Measurements from ENCODE around the gene UBAC1. TPM values are rescaled to one million over a fixed set of nuclear protein-coding genes. Genes with fewer than 3 reads are reported as not detected.
"Not testable (repeated sequence)": the region's sequence is repeated elsewhere in the genome, so short reads cannot be mapped to it uniquely, and the experiment has no call there.

Gene UBAC1
- total RNA-seq, 1 donor from 2014 or later = 32.8 TPM

DNA sequence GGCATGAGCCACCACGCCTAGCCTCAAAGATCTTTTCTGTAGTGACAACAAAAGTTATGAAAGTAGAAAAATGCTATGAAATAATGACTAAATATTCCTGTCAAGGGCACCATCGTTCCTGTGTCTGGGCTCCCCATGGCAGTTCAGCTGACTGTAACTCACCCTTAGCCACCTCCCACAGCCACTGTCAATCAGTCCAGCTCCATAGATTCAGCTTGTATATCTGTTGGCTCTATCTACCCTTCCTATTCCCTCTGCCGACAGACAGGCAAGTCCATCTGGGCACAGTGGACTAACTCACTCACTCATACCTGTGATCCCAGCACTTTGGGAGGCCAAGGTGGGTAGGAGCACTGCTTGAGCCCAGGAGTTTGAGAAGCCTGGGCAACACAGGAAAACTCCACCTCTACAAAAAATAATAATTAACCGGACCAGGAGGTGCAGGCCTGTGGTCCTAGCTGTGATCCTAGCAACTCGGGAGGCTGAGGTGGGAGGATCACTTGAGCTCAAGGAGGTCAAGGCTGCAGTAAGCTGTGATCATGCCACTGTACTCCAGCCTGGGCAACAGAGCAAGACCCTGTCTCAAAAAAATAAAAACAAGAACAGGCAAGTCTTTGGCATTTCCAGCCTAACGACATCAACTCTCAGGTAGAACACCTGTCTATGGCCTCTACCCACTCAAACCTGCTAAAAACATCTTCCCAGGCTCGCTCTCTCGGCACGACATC is 60.0 kb downstream of the UBAC1 start:
- no peak for DNase-seq

DNA sequence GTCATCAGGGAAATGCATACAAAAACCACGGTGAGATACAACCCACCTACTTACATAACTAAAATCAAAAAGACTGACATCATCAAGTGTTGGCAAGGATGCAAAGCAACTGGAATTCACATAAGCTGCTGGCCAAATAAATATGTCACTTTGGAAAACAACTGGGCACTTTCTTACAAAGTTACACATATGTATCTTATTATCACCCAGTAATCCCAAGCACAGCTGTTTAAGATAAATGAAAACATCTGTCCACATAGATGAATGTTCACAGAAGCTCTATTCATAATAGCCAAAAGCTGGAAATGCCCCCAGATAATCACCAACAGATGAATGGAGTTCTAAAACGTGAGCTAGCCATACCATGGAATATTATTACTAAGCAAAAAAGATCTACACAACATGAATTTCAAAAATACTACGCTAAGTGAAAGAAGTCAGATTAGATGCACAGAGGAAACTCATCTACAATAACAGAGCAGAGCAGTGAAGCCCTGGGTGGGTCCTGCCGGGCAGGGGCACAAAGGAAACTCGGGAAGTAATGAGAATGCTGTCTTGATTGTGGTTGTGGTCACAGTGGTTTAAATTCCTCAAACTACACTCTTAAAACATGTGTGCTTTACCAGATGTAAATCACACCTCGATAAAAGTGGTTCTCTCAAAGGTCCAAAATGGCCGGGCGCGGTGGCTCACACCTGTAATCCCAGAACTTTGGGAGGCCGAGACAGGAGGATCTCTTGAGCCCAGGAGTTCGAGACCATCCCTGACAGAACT is 62.4 kb downstream of the UBAC1 start:
- no peak for DNase-seq

DNA sequence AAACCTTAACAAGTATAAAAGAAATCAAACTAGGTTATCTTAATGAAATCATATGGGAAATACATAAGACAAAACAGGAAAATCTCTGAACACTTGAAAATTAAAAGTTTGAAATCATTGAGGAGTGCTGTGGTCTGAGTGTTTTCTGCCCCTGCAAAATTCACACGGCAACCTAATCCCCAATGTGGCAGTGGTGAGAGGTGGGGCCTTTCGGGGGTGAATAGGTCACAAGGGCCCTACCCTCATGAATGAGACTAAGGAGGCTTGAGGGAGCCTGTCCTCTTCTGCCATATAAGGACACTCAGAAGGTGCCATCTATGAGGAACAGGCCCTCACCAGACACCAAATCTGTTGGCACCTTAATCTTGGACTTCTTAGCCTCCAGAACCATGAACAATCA is 64.5 kb downstream of the UBAC1 start:
- DNase-seq = no peak

DNA sequence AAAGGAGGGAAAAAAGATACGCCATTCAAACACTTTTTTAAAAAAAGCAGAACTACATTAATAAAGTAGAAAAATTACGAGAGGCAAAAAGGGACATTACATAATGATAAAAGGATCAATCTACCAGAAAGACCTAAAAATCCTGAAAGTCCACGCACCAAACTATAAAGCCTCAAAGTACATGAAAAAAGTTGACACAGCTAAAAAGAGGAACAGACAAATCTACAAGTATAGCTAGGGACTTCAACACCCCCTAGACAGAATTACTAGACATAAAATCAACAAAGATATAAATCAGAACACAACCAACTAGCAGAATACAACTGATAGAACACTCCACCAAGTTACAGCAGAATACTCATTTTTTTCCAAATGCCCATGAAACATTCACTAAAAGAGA is 65.0 kb downstream of the UBAC1 start:
- no peak for DNase-seq

DNA sequence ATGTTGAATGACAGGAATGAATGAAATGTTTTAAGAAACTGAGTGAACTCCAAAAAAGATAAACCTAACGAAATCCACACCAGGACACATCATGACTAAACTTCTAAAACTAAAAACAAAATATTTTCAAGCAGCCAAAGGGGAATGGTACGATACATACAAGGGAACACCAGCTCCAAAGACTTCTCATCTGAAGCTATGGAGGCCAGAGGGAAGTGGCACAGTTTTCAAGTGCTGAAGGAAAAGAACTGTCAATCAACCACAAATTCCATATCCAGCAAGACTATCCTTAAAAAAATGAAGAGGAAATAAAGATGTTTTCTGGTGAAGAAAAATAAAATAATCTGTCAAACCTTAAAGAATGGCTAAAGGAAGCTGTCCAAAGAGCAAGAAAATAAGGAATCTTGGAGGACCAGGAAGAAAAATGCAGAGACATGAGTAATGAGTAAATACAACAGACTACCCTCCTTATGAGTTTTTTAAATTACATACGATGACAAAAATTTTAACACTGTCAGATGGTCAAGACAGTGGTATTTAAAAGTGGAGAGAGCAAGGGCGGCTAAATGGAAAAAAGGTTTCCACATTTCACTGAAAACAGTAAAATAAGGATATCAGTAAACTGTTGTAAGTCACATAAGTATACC is 65.8 kb downstream of the UBAC1 start:
- no peak for DNase-seq

DNA sequence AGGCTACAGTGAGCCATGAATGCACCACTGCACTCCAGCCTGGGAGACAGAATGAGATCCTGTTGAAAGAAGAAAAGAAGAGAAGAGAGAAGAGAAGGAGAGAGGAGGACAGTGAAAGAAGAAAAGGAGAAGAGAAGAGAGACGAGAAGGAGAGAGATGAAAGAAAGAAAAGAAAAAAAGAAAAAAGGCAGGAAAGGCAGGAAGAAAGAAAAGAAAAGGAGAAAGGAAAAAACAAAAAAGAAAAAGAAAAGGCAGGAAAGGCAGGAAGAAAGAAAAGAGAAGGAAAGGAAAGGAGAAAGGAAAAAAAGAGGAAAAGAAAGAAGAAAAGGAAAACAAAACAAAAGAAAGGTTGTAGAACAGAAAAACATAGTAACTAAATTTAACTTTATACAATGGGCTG is 68.1 kb downstream of the UBAC1 start:
- no peak for DNase-seq

DNA sequence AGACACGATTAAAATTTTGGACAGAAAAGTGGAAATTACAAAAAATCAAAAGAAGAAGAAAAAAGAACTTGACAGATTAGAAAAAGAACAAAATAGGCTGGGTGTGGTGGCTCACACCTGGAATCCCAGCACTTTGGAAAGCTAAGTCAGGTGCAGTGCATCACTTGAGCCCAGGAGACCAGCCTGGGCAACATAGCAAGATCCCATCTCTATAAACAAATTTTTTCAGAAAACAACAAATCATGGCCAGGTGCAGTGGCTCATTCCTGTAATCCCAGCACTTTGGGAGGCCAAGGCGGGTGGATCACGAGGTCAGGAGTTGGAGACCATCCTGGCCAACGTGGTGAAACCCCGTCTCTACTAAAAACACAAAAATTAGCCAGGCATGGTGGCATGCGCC is 68.8 kb downstream of the UBAC1 start:
- DNase-seq = not testable (repeated sequence)

DNA sequence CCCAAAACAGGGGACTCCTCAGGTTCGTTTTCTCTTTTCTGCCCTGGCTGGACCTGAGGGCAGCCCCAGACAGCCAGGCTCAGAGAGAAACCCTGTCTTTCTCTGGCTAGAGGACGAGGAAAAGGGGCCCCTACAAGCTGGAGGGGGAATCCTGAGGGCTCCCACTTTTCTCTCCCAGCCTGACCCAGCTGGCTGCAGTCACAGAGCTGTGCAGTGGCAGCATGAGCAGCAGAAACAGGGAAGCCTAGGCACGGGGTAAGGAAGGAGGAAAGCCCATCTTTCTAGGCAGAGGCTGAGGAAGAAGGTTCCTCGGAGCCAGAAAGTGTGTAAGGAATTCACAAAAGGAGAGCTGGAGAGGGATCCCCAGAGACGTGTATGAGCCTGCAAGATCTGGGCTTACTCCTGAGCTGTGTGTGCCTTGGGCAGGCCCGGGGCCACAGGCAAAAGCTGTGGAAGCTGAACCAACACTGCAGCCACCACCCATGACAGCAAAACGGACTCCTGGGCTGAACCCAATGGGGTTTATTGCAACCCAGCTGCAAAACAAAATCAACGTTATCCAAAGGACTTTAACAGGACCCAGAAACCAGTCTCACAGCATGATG is 70.0 kb downstream of the UBAC1 start:
- no peak for DNase-seq

DNA sequence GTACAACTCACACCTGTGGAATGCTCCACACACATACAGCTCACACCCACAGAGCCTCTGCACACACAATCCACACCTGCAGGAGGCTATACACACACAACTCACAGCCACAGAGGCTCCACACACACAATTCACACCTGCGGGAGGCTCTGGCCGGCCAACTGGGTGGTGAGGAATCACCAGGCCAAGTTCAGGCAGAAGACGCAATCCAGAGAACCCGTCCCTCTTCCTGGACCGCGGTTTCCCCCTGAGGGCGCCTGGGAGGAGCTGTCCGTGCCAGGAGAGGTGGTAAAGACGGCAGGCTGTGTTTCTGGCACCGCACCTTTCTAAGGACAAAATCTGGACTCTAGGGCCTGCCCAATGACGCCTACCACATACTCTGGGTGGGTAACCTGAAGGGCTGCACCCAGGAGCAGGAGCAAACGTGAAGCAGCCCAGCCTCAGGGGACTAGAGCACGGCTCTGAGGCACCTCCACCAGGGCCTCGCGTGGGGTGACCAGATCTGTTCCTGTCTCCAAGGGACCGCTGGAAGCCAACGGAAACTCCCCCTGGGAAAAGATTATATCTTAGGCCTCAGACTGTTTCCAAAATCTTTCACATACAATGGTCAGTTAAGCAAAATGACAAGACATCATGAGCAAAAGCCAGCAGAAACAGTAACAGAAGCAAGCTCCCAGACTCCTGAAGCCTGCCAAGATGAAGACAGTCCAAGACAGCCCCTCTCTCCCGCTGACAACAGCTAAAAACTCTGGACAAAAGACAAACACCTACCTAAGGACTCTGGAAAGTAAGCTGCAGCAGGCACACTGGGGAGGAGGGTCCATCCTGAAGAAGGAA is 70.8 kb downstream of the UBAC1 start:
- DNase-seq = no peak

DNA sequence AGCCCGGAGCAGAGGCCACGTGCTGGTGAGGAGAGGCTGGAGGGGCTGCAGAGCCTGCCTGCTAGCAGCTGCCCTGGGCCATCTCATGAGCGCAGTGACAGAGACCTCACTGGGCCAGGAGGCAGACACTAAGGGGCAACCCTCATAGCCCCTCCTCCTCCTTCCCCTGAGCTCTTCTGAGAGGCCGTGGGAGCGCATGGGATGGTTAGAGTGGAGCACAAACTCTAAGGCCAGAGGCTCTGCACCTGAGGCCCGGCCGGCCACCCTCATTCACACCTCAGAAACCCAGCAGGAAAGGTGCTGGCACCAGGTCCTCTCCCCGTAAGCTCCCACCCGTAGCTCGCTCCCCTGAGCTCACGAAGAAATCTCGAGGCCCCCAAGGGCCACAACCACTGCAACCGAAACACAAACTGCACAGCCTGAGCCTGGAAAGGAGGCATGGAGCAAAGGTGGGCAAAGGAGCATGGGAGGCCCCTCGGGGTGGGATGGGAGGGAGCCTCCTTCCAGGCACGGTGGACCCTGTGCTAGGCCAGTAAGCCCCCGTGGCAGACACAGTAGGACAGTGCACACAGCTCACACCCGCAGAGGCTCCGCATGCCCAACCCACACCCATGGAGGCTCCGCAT is 71.5 kb downstream of the UBAC1 start:
- DNase-seq = no peak

DNA sequence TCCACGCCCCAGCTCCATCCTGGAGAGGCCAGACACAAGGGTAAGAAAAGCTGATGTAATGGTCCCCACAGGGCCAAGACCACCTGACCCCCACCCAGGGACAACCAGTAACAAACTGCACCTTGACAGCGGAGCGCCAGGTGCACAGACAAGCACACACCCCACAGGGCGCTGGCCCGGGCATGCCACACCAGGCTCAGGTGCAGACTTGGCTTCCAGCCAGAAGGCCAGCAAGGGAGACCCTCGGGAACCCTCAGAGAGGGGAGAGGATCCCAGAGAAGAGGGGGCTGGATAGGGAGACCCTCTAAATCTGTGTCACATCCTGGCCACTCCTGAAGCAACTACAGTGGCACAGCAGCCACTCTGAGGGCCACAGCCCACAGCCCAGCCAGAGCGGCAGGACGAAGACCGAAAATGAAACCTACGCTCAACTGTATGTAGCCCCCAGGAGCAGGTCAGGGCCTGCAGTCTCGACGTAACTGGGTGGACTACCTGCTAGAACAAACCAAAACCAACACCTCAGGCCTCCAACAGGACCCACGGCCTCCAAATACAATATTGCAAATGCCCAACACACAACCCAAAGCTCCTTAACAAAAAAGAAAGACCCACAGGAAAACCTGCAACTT is 72.3 kb downstream of the UBAC1 start:
- no peak for DNase-seq

DNA sequence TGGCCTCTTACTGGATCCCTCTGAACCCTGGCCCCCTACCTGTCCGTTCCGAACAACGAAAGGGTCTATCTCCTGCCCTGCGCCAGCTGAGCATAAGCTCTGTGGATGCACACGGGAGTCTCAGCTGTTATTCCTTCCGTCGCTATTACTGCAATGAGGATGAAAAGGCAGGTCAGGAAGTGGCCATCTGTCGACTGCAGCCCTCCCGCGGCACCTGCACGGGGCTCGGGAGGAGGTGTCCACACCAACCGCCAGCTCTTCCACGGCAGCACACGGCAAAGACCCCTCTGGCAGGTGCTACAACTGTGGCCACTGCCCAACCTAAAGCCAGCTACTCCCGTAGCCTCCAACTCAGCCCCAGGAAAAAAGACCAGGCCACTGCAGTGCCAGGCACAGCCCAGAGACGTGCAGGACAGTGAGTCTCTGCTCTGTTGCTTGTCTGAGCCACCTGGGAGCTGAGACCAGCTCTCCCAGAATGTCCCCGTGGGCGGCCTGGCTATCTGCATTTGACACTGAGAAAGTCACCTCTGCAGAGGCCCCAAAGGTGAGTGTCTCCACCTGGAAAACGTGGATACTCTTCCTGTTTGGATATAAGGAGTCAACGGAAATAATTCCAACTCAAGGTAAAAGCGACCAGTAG is 72.9 kb downstream of the UBAC1 start:
- DNase-seq = no peak

DNA sequence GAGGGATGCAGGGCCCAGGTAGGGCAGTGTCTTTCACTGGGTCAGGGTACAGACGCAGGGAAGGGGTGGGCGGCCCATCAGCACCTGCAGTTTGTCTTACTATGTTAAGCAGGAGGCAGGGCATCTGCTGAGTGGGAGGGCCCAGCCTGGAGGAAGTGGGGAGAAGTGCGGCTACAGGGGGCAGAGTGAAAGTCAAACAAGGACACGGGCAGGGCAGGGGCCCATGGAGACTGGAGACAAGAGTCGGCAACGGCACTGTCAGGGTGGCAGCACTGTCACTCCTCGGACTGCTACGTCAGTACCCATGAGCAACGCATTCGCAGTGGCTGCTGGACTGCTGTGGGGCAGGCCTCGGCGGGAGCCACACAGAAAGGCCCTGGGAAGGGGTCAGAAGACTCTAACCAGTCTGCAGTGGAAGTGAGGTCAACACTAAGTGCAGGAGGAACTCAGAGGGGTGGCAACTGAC is 73.6 kb downstream of the UBAC1 start:
- DNase-seq = no peak

DNA sequence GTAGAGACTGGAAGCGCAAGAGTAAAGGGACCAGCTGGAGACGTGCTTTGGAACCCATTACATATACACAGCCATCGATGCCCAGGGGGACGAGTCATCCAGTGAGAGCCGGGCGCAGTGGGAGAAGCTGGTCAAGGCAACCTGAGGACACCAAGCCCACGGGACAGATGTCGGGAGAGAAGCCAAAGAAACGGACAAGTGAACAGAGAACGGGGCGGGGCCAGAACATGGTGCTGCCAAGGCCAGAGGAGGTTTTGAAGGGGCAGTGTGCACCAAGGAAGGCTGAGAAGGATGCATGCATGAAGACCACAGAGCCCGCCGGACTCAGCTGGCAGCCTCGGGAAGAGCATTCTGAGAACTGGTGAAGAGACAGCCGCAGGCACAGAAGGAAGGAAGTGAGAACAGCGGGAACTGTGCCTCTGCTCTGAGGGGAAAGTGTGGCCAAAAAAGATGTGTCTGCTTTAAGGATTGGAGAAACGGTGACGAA is 74.1 kb downstream of the UBAC1 start:
- DNase-seq = no peak

DNA sequence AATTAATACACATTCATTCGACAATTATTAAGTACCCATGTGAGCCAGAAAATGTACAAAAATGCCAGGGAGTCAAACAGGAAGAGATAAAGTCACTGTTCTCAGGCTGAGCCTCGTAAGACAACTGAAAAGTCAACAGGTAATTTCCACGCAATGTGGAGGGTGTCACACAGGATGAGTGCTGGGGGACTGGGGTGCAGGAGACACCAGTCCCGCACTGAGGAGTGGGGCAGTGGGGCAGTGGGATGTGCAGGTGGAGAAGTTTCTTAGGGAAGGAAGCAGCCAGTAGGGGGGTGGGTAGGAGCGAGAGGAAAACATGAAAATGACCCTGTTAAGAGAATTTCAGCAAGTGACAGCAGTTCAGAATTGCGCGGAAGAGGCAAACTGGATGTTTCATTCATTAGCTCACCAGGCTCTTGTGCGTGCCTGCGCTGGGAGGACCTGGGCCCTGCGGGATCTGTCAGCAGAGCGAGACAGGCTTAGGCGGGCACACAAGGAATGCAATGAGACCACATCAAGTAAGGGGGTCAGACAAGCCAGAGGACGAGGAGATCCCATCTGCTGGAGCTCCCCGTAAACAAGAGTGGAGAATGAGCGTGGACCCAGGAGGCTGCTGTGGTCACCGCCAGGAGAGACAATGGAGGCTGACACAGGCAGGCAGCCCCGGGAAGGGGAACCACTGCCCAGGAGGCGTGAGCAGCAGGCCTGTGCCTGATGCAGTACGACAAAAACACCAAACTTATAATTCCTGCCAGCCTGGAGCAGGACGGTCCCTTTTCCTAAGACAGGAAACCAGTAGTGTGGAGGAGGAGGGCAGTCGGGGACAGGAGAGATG is 74.8 kb downstream of the UBAC1 start:
- no peak for DNase-seq

DNA sequence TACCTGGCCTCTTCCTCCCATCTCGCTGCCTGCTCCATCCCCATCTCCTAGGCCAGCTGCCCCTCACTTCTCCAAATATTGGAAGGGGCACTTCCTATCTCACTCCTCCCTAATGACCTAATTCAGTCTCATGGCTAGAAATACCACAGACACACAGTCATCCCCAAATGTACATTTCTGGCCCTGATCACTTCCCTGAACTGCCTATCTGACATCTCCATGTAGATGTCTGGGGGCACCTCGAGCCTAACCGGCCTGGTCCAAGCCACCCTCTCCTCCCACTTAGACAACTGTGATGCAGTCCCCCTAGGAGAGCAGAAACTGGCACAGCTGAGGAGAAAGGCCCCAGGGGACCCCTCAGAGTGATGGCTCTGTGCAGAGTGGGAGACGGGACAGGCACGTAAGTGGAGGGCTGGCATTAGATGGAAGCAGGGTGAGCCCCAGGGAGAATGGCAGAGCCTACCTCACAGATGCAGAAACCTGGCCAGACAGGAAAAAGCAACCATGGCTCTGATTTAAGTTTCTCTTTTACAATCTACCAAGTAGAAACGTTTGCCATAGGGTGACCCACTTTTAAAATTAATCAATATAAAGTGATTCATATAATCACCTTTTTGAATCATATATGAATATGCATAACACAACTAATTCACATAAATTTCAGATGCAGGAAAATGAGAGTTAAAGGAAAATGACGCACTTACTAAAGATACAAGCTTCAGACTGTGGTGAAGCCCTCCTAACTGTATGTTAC is 75.9 kb downstream of the UBAC1 start:
- DNase-seq = no peak

DNA sequence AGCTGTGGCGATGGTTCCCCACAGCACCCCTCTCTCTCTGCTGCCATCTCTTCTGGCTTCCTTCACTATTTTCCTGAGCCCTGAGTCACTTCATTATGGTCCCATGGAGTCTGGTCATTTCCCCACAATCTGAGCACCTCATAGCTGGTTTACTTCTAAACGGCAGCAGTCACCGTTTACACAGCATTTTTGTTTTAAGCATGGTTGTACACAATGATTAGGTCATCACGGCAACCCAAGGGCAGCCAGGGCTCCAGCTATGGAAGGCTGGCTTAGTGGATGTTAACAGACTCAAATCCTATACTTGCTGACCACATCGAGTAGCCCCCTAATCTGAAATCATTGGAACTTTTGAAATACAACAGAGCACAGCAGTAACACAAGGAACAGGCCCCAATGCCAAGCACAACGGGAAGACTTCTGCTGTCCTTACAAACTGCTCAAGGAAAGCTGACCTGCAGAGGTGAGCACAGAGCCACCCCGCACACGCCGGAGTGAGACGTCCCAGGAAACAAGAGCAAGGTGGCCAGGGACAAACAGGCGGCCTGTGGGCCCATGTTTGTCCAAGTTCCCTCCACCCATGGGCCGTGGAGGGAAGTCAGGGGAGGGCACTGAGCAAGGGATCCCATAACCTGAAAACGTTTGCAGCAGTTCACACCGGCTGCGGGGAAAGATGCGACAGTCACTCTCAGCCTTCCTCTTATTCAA is 76.7 kb downstream of the UBAC1 start:
- no peak for DNase-seq

Data from occipital lobe (tissue), 2 donors.